B cell (primary cell): ENCODE data around the gene PET100. TPM values are rescaled to one million over a fixed set of nuclear protein-coding genes. Genes with fewer than 3 reads are reported as not detected.
A peak's percentile ranks its signal among the peaks of the same experiment; 100 is the strongest.

Source experiments
- ATAC-seq: fragments of 200-7000 bp; cut with Tn5 transposase; one replicate; pipeline ENCODE4 v1.10.0; 2021; ENCODE audit warnings: low read depth, mild to moderate bottlenecking, moderate number of reproducible peaks, moderate library complexity
- CTCF ChIA-PET: fragments of 350-600 bp; sonication (Branson Sonifier 250); formaldehyde crosslinking; loops from one replicate; lab custom pipeline; 2021; ENCODE audit warnings: antibody characterized with exemption, inconsistent platforms; lab: Charles Lee
- POLR2A ChIA-PET: fragments of 350-600 bp; sonication (Branson Sonifier 250); formaldehyde crosslinking; loops from one replicate; lab custom pipeline; 2021; ENCODE audit warnings: antibody characterized with exemption; lab: Charles Lee
- DNase-seq: peaks from one replicate; pipeline ENCODE4 v3.0.0; 2013
- H2AFZ ChIP-seq: 2 replicates; pipeline ENCODE4 v1.6.1; 2012; ENCODE audit warnings: mild to moderate bottlenecking, low read depth, low read length; ENCODE audit not compliant: insufficient read depth, poor library complexity, severe bottlenecking
- H3K27ac ChIP-seq, 2 donors: 1 replicate in 1 of 2; 2 replicates in 1 of 2; pipeline ENCODE4 v1.5.1; 2012 to 2013; ENCODE audit warnings: low read length in 2 of 2, mild to moderate bottlenecking in 2 of 2, moderate library complexity in 1 of 2
- H3K27me3 ChIP-seq, 4 experiments: fragments of 200-600 bp in 1 of 4; sonication (generic) in 1 of 4; replicated peaks in 1 of 4; 1 replicate in 2 of 4; 2 replicates in 2 of 4; pipeline versions ENCODE4 v1.6.1 to v1.7.0; 2013 to 2016; ENCODE audit warnings: low read length in 3 of 4, mild to moderate bottlenecking in 2 of 4, mixed read lengths in 1 of 4, moderate library complexity in 1 of 4; ENCODE audit not compliant: insufficient read depth in 4 of 4, control insufficient read depth in 3 of 4; ENCODE audit errors: control extremely low read depth in 1 of 4
- H3K36me3 ChIP-seq, 2 experiments: replicated peaks in 1 of 2; 1 replicate in 1 of 2; 2 replicates in 1 of 2; pipeline versions ENCODE4 v1.6.1 to v1.7.1; 2013; ENCODE audit warnings: low read length in 1 of 2; ENCODE audit not compliant: insufficient read depth in 2 of 2, control insufficient read depth in 1 of 2; ENCODE audit errors: control extremely low read depth in 1 of 2, extremely low read depth in 1 of 2
- H3K4me1 ChIP-seq, 2 donors: fragments of 200-600 bp in 1 of 2; sonication (generic) in 1 of 2; 1 replicate in 1 of 2; 2 replicates in 1 of 2; pipeline versions ENCODE4 v1.5.1 to v1.6.1; 2013 to 2017; ENCODE audit warnings: low read length in 2 of 2; ENCODE audit not compliant: control insufficient read depth in 2 of 2, insufficient read depth in 2 of 2
- H3K4me2 ChIP-seq: replicated peaks from 2 replicates; pipeline ENCODE3; 2012; ENCODE audit warnings: mild to moderate bottlenecking, low read depth, low read length; ENCODE audit not compliant: poor library complexity, severe bottlenecking
- H3K4me3 ChIP-seq, 5 experiments: fragments of 200-600 bp in 1 of 5; sonication (generic) in 1 of 5; 1 replicate in 3 of 5; 2 replicates in 2 of 5; pipeline versions ENCODE4 v1.5.1 to v1.7.0; 2011 to 2016; ENCODE audit warnings: low read length in 4 of 5, mild to moderate bottlenecking in 4 of 5, low read depth in 2 of 5, control low read depth in 1 of 5, moderate library complexity in 1 of 5; ENCODE audit not compliant: insufficient read depth in 1 of 5; ENCODE audit errors: control extremely low read depth in 1 of 5, extremely low read depth in 1 of 5
- H3K79me2 ChIP-seq: fragments of 200-600 bp; sonication (generic); one replicate; pipeline ENCODE4 v1.6.0; 2016; ENCODE audit warnings: low read length; ENCODE audit not compliant: control insufficient read depth, insufficient read depth
- H3K9ac ChIP-seq: fragments of 200-600 bp; sonication (generic); 2 replicates; pipeline ENCODE4 v1.6.1; 2017; ENCODE audit warnings: mild to moderate bottlenecking, low read length, moderate library complexity
- H3K9me3 ChIP-seq, 3 donors: one replicate each; pipeline versions ENCODE4 v1.6.1 to v1.7.1; 2013; ENCODE audit warnings: low read length in 2 of 3; ENCODE audit not compliant: control insufficient read depth in 2 of 3, insufficient read depth in 1 of 3; ENCODE audit errors: control extremely low read depth in 1 of 3
- H4K20me1 ChIP-seq: 2 replicates; pipeline ENCODE4 v1.6.0; 2012; ENCODE audit warnings: mild to moderate bottlenecking, low read length; ENCODE audit not compliant: insufficient read depth, control insufficient read depth, poor library complexity, severe bottlenecking
- H3K27ac Mint-ChIP-seq: one replicate; pipeline ENCODE4 v1.8.0; 2021; ENCODE audit warnings: mixed read lengths
- H3K27me3 Mint-ChIP-seq: one replicate; pipeline ENCODE4 v1.8.0; 2021; ENCODE audit warnings: mixed read lengths
- H3K4me1 Mint-ChIP-seq: one replicate; pipeline ENCODE4 v1.8.0; 2021; ENCODE audit warnings: mixed read lengths
- H3K4me3 Mint-ChIP-seq: one replicate; pipeline ENCODE4 v1.8.0; 2021; ENCODE audit warnings: mixed read lengths
- H3K9me3 Mint-ChIP-seq: one replicate; pipeline ENCODE4 v1.8.0; 2022; ENCODE audit warnings: mixed read lengths; ENCODE audit not compliant: insufficient read depth
- EZH2 ChIP-seq: IDR thresholded peaks from 2 replicates; pipeline ENCODE4 v1.6.1; 2012; ENCODE audit warnings: borderline replicate concordance, low read depth, mild to moderate bottlenecking, moderate library complexity, low read length; ENCODE audit not compliant: insufficient read depth, poor library complexity, severe bottlenecking
- WGBS: methylation state at CpG from one replicate; pipeline ENCODE4 v1.1.5; 2013; ENCODE audit warnings: missing lambda C conversion rate; ENCODE audit not compliant: insufficient coverage; 5-methylcytosine and 5-hydroxymethylcytosine counted together
- intact Hi-C: fragments of 100-400 bp; cut with micrococcal nuclease; formaldehyde crosslinking; loops from one replicate; pipeline ENCODE4 v1.10.0; 2022
- polyA plus RNA-seq: library from polyadenylated mRNA; depleted of rRNA; stranded (reverse); fragments of >200 nt; gene quantifications from 2 replicates; pipeline ENCODE4 v1.2.3, GENCODE V29; 2012
- total RNA-seq, 2 donors: library from RNA; stranded (reverse); fragments of 120-200 nt in 1 of 2; gene quantifications; 1 replicate in 1 of 2; 2 replicates in 1 of 2; pipeline versions ENCODE4 v1.2.3 to v1.2.4, GENCODE V29; 2013 to 2022
- TF ChIP-seq, protein P1 (sequence below): fragments of 200-600 bp; IDR thresholded peaks from one replicate; pipeline ENCODE4 v1.8.0; 2022; ENCODE audit warnings: antibody characterized with exemption, mild to moderate bottlenecking

The PET100 gene
- total and polyA plus RNA-seq, 2 donors (not counting 1 experiment from before 2014, with no cell fraction given), result 31.3 to 100 TPM

- POLR2A ChIA-PET, result no interaction called here
- Mint-ChIP-seq H3K4me3 (peak overlapping the region; percentile 72), H3K9me3 (no peaks in the 10 kb centered on the region), H3K27ac (no peak overlapping the region), H3K27me3 (peaks cover 40% of the 10 kb centered on the region), H3K4me1 (peaks cover 14% of the 10 kb centered on the region)
- Histone ChIP-seq H3K4me1 (peaks cover 11 to 13% of the 10 kb centered on the region in 2 donors), H3K9ac (no peak overlapping the region), H3K9me3 (peaks cover 0 to 8% (median 0%) of the 10 kb centered on the region in 3 donors), H3K27ac (no peak overlapping the region), H2AFZ (no peak overlapping the region), H3K36me3 (no peaks in the 10 kb centered on the region), H3K27me3 (peaks cover 0 to 46% (median 9%) of the 10 kb centered on the region in 4 experiments), H3K79me2 (no peaks in the 10 kb centered on the region), H3K4me2 (peak overlapping the region; percentile 70), H4K20me1 (no peaks in the 10 kb centered on the region), H3K4me3 (no peak overlapping the region)
- intact Hi-C loops, result no loop called here
- TF ChIP-seq, protein P1, sequence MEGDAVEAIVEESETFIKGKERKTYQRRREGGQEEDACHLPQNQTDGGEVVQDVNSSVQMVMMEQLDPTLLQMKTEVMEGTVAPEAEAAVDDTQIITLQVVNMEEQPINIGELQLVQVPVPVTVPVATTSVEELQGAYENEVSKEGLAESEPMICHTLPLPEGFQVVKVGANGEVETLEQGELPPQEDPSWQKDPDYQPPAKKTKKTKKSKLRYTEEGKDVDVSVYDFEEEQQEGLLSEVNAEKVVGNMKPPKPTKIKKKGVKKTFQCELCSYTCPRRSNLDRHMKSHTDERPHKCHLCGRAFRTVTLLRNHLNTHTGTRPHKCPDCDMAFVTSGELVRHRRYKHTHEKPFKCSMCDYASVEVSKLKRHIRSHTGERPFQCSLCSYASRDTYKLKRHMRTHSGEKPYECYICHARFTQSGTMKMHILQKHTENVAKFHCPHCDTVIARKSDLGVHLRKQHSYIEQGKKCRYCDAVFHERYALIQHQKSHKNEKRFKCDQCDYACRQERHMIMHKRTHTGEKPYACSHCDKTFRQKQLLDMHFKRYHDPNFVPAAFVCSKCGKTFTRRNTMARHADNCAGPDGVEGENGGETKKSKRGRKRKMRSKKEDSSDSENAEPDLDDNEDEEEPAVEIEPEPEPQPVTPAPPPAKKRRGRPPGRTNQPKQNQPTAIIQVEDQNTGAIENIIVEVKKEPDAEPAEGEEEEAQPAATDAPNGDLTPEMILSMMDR, result no peak
- no peak for TF ChIP-seq EZH2
- ATAC-seq (no peak), DNase-seq (no peak)
- CTCF ChIA-PET, result interaction anchor here (1.4 to 3.0 kb wide), 2 partner anchors 10 to 19 kb away, joined by 3 to 9 read pairs; partner anchors contain the start of gene TRAPPC5
- 60% methylated on average over 2 of the region's 9 CpGs for whole genome bisulfite sequencing
Measured at GRCh38 chr19:7670790-7671189, 41.2 kb downstream of the PET100 start.

DNA sequence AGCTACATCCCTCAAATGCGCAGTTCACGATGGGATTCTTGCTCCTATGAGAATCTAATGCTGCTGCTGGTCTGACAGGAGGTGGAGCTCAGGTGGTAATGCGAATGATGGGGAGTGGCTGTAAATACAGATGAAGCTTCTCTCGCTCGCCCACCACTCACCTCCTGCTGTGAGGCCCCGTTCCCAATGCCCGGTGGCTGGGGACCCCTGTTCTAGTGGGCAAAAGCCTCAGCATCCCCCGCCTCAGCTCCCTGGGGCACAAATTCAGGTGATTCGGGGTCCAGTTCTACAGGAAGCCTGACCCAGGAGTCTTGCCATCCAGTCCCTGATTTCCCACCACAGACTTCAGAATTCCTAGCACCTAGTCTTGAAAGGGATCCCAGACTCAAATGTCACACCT, 42.9 kb downstream of the PET100 start:
- H3K27ac ChIP-seq, result no peak overlapping the region
- no peak overlapping the region for H3K9ac ChIP-seq
- TF ChIP-seq, protein P1, result no peak
- TF ChIP-seq EZH2, result no peak
- DNase-seq (no peak), ATAC-seq (no peak)
- peaks cover 0 to 64% (median 13%) of the 10 kb centered on the region in 4 experiments for H3K27me3 ChIP-seq
- no peak overlapping the region for H3K4me2 ChIP-seq
- H3K4me3 Mint-ChIP-seq, result no peak overlapping the region
- peaks cover 43% of the 10 kb centered on the region for H3K27me3 Mint-ChIP-seq
- 70% methylated on average over 6 of the region's 9 CpGs for WGBS
- H3K9me3 Mint-ChIP-seq, result no peaks in the 10 kb centered on the region
- H3K79me2 ChIP-seq, result no peaks in the 10 kb centered on the region
- CTCF ChIA-PET, result no interaction called here
- POLR2A ChIA-PET, result no interaction called here
- H3K9me3 ChIP-seq, result peaks cover 0 to 12% (median 0%) of the 10 kb centered on the region in 3 donors
- no peaks in the 10 kb centered on the region for H4K20me1 ChIP-seq
- no peak overlapping the region for H3K27ac Mint-ChIP-seq
- H3K36me3 ChIP-seq, result no peaks in the 10 kb centered on the region
- no peak overlapping the region for H3K4me3 ChIP-seq
- H3K4me1 ChIP-seq, result peaks cover 25 to 27% of the 10 kb centered on the region in 2 donors
- H3K4me1 Mint-ChIP-seq, result peaks cover 30% of the 10 kb centered on the region
- intact Hi-C loops, result no loop called here
- no peak overlapping the region for H2AFZ ChIP-seq
